ENCODE data around the gene COX4I1. TPM values are rescaled to one million over a fixed set of nuclear protein-coding genes. Genes with fewer than 3 reads are reported as not detected.

The COX4I1 gene
- total RNA-seq, 1 donor from 2014 or later: 591 TPM

GRCh38 chr16:85829751-85830445 is 30.4 kb downstream of the COX4I1 start:
- Histone ChIP-seq H3K36me3 (ENCODE audit: control insufficient read depth, insufficient read depth, low read length) (no peaks in the 10 kb centered on the region), H3K4me3 (ENCODE audit: low read depth, low read length) (no peak overlapping the region), H3K27me3 (ENCODE audit: control insufficient read depth, insufficient read depth, low read length) (no peaks in the 10 kb centered on the region)
- FAIRE-seq: no peak
- no peak for DNase-seq (ENCODE audit: low read depth)
- TF ChIP-seq, protein P1, sequence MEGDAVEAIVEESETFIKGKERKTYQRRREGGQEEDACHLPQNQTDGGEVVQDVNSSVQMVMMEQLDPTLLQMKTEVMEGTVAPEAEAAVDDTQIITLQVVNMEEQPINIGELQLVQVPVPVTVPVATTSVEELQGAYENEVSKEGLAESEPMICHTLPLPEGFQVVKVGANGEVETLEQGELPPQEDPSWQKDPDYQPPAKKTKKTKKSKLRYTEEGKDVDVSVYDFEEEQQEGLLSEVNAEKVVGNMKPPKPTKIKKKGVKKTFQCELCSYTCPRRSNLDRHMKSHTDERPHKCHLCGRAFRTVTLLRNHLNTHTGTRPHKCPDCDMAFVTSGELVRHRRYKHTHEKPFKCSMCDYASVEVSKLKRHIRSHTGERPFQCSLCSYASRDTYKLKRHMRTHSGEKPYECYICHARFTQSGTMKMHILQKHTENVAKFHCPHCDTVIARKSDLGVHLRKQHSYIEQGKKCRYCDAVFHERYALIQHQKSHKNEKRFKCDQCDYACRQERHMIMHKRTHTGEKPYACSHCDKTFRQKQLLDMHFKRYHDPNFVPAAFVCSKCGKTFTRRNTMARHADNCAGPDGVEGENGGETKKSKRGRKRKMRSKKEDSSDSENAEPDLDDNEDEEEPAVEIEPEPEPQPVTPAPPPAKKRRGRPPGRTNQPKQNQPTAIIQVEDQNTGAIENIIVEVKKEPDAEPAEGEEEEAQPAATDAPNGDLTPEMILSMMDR (IDR thresholded peaks at IDR 0.05; ENCODE audit: insufficient read depth, low read length, severe bottlenecking): no peak

DNA sequence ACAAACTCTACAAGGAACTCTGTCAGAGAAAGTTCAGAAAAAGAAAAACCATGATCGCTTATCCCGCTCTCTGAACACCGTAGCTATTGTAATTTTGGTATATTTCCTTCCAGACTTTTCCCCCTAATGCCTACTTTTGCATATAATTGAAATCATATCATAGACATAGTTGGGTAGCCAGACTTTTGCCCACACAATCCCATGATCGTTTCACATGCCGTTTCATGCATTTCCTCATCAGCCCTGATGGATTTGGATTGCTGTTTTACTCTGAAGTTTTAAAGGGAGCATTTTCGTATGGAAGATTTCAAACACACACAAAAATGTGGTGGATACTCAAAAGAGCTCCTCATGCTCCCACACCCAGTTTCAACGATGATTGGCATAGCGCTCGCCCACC is 31.3 kb downstream of the COX4I1 start:
- H3K27me3 ChIP-seq (ENCODE audit: control insufficient read depth, insufficient read depth, low read length): no peaks in the 10 kb centered on the region
- FAIRE-seq (no peak), DNase-seq (ENCODE audit: low read depth) (no peak)
- H3K36me3 ChIP-seq (ENCODE audit: control insufficient read depth, insufficient read depth, low read length): no peaks in the 10 kb centered on the region
- H3K4me3 ChIP-seq (ENCODE audit: low read depth, low read length): no peak overlapping the region
- TF ChIP-seq, protein P1 (IDR thresholded peaks at IDR 0.05; ENCODE audit: insufficient read depth, low read length, severe bottlenecking): no peak

GRCh38 chr16:85832570-85833218 is 33.2 kb downstream of the COX4I1 start:
- TF ChIP-seq, protein P1 (IDR thresholded peaks at IDR 0.05; ENCODE audit: insufficient read depth, low read length, severe bottlenecking): no peak
- H3K27me3 ChIP-seq (ENCODE audit: control insufficient read depth, insufficient read depth, low read length): peaks cover 1% of the 10 kb centered on the region
- no peak for FAIRE-seq

GRCh38 chr16:85833219-85833920 is 33.9 kb downstream of the COX4I1 start:
- H3K27me3 ChIP-seq (ENCODE audit: control insufficient read depth, insufficient read depth, low read length): peaks cover 1% of the 10 kb centered on the region
- DNase-seq (ENCODE audit: low read depth) (no peak), FAIRE-seq (no peak)
- H3K4me3 ChIP-seq (ENCODE audit: low read depth, low read length): no peak overlapping the region
- TF ChIP-seq, protein P1 (IDR thresholded peaks at IDR 0.05; ENCODE audit: insufficient read depth, low read length, severe bottlenecking): no peak
- H3K36me3 ChIP-seq (ENCODE audit: control insufficient read depth, insufficient read depth, low read length): no peaks in the 10 kb centered on the region

More at GRCh38 chr16:85832570-85833218, 33.2 kb downstream of the COX4I1 start:
- H3K4me3 ChIP-seq (ENCODE audit: low read depth, low read length): no peak overlapping the region
- no peak for DNase-seq (ENCODE audit: low read depth)
- no peaks in the 10 kb centered on the region for H3K36me3 ChIP-seq (ENCODE audit: control insufficient read depth, insufficient read depth, low read length)

DNA sequence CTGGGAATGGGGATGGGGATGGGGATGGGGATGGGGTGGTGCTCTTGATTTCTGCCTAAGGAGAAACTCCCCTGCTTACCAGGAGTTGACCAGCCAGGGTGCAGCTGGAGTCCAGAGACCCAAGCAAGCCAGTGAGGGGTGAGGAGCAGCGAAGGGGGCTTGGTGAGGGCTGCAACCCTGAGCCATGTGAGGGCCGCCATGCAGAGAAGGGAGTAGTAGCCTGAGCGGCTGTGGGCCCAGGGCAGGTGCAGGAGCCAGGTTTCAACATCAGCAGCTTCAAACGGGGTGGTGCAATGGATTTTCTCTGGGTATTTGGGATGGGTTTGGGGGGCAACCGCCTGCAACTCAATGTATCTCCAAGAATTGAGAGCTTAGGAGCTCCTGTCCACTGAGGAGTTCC is 35.2 kb downstream of the COX4I1 start:
- TF ChIP-seq, protein P1 (IDR thresholded peaks at IDR 0.05; ENCODE audit: insufficient read depth, low read length, severe bottlenecking): no peak

More for the DNA sequence above, 35.2 kb downstream of the COX4I1 start:
- Histone ChIP-seq H3K27me3 (ENCODE audit: control insufficient read depth, insufficient read depth, low read length) (peaks cover 1% of the 10 kb centered on the region), H3K4me3 (ENCODE audit: low read depth, low read length) (no peak overlapping the region), H3K36me3 (ENCODE audit: control insufficient read depth, insufficient read depth, low read length) (no peaks in the 10 kb centered on the region)
- FAIRE-seq (no peak), DNase-seq (ENCODE audit: low read depth) (no peak)
